T-helper 17 cell (primary cell): ENCODE data around the gene ATP11A. TPM values are rescaled to one million over a fixed set of nuclear protein-coding genes. Genes with fewer than 3 reads are reported as not detected.

ENCODE experiments used
- ATAC-seq: fragments of 150-1000 bp; cut with Tn5 transposase; 2 replicates; pipeline ENCODE4 v1.10.0; 2021; ENCODE audit warnings: mild to moderate bottlenecking, moderate library complexity
- DNase-seq, 3 donors: peaks; one replicate each; pipeline versions ENCODE4 v3.0.0 to v3.0.0-alpha.2; 2020 to 2021
- H3K9me3 ChIP-seq: one replicate; pipeline ENCODE4 v1.7.0; 2013; ENCODE audit warnings: low read length, mild to moderate bottlenecking; ENCODE audit not compliant: control insufficient read depth, poor library complexity, severe bottlenecking
- H3K27ac Mint-ChIP-seq: one replicate; pipeline ENCODE4 v1.8.0; 2022; ENCODE audit warnings: mild to moderate bottlenecking, moderate library complexity, mixed read lengths
- H3K27me3 Mint-ChIP-seq: one replicate; pipeline ENCODE4 v1.8.0; 2022; ENCODE audit warnings: mixed read lengths
- H3K36me3 Mint-ChIP-seq: one replicate; pipeline ENCODE4 v1.8.0; 2022; ENCODE audit warnings: low read depth, mixed read lengths
- H3K4me1 Mint-ChIP-seq: one replicate; pipeline ENCODE4 v1.8.0; 2022; ENCODE audit warnings: mild to moderate bottlenecking, mixed read lengths
- H3K4me3 Mint-ChIP-seq: one replicate; pipeline ENCODE4 v1.8.0; 2022; ENCODE audit warnings: mild to moderate bottlenecking, moderate library complexity, mixed read lengths
- total RNA-seq, 4 donors: library from RNA in 2 of 4; stranded (reverse) in 2 of 4; gene quantifications; one replicate each; pipeline ENCODE4 v1.2.3 and lab custom pipeline; 2022 to 2026

The ATP11A gene
- total RNA-seq, 2 donors from 2014 or later = 56.8 to 79.5 TPM

DNA sequence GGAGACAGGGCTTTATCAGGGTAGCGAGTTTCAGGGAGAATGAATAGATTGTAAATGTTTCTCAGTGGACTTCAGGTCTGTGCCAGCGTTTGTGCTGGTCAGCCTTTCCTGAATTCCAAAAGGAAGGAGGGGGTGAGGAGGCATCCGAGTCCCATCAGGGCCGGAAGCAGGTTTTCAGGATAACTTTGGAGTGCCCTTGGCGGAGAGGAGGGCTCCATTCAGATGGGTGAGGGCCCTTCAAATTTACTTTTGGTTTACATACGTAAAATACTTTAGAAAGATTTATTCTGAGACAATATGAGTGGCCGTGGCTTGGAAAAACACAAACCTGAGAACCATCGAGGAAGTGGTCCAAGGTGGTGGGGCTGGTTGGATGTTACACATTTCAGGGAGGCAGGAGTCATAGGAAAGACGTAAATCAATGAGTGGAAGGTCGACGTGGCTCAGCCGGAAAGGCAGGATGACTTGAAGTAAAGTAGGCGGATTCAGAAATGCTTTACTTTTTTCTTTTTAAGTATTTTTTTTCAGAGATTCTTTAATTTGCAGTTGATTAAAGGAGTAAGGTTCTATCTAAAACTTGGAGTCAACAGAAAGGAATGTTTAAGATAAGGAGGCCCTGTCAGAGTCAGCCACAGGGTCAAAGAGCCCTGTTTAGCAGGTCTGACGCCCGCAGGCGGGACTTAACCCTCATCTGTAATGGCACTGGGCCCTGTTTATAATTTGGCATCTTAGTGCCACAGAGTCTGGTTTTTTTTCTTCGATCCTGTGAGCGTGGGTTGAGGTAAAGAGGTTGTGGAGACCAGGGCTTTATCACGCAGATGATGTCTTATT, 32.8 kb downstream of the ATP11A start:
- no peak for ATAC-seq
- peaks cover 40% of the 10 kb centered on the region for H3K4me1 Mint-ChIP-seq
- H3K27me3 Mint-ChIP-seq = no peaks in the 10 kb centered on the region
- peak overlapping the region; percentile 75 for H3K27ac Mint-ChIP-seq
- H3K9me3 ChIP-seq = no peaks in the 10 kb centered on the region
- no peak overlapping the region for H3K4me3 Mint-ChIP-seq
- DNase-seq = no peak
- H3K36me3 Mint-ChIP-seq = no peaks in the 10 kb centered on the region

DNA sequence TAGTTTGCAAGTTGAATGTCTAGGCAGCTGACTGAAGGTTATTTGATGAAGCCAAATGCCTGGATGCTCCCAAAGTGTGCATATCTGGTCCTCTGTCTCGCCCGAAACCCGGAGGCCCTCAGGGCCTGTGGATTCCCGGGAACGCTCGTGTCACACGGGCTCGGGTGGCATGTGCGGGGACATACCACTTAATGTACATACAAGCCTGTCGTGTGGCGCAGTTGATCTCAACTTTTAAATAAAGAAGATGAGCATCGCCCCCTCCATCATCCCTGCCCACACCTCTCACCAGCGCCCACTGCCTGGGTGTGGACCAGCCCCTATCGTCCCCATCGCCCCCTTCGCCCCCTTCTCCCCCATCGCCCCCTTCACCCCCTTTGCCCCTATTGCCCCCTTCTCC, 33.9 kb downstream of the ATP11A start:
- no peak overlapping the region for H3K27ac Mint-ChIP-seq
- DNase-seq (no peak), ATAC-seq (no peak)
- H3K4me1 Mint-ChIP-seq = peaks cover 40% of the 10 kb centered on the region
- no peak overlapping the region for H3K4me3 Mint-ChIP-seq
- H3K36me3 Mint-ChIP-seq = no peaks in the 10 kb centered on the region
- H3K27me3 Mint-ChIP-seq = no peaks in the 10 kb centered on the region
- H3K9me3 ChIP-seq = no peaks in the 10 kb centered on the region

DNA sequence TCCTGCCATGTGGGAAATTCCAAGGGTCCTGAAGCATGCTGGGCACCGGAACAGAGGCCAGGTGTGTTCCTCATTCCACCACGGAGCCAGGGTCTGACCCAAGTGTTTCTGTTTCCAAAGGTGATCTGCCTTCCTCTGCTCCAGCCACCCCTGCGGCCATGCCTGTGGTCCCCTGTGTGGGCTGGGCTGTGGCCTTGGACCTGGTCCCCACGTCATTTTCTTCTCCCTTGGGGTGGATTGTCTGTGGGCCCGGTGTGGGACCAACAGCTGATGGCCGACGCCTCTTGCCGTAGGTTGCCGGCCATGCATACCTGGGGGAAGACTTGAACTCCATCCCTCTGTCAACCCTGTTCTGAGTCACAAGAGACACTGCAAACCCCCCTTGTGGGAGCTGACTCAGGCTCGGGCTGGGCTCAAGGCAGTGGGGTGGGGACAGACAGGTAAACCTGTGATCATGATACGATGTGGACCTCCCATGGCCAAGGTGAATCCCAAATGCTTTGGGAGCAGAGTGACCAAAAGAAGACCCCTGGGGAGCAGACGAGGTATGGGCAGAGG, 35.0 kb downstream of the ATP11A start:
- Mint-ChIP-seq H3K4me3 (no peak overlapping the region), H3K4me1 (peaks cover 38% of the 10 kb centered on the region), H3K27me3 (no peaks in the 10 kb centered on the region), H3K27ac (peak overlapping the region; percentile 76), H3K36me3 (no peaks in the 10 kb centered on the region)
- ATAC-seq = no peak
- no peaks in the 10 kb centered on the region for H3K9me3 ChIP-seq
- no peak for DNase-seq

DNA sequence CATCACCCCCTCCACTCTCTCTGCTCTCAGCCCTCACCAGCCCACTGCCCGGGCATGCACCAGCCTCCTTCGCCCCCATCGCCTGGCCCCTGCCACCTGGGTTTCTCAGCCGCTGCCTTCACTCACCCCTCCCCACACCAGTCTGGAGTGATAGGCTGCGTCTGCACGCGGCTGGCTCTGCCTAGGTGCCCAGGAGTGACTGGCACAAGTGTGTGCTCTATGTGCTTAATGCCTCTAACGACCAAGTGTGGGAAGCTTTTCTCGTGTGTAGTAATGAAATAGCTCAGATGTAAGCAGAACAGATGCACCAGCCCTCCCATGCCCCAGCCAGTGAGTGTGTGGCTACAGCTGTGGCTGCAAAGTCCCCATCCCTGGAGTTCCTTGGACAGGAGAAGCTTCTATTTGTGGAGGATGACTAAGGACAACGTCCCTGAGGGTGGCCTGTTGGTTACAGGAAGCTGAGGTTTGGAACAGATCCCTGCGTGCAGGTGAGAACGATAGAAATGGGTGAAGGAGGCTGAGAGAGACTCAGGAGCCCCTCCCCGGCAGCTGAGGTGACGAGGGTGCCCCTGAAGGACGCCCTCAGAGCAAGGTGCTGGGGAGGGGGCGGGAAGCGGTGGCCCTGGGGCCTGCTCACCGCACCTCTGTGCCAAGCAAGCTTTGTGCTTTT, 35.6 kb downstream of the ATP11A start:
- no peak for ATAC-seq
- Mint-ChIP-seq H3K27me3 (no peaks in the 10 kb centered on the region), H3K4me1 (peaks cover 36% of the 10 kb centered on the region), H3K27ac (peak overlapping the region; percentile 76), H3K4me3 (peak overlapping the region; percentile 68), H3K36me3 (no peaks in the 10 kb centered on the region)
- DNase-seq = no peak
- no peaks in the 10 kb centered on the region for H3K9me3 ChIP-seq

DNA sequence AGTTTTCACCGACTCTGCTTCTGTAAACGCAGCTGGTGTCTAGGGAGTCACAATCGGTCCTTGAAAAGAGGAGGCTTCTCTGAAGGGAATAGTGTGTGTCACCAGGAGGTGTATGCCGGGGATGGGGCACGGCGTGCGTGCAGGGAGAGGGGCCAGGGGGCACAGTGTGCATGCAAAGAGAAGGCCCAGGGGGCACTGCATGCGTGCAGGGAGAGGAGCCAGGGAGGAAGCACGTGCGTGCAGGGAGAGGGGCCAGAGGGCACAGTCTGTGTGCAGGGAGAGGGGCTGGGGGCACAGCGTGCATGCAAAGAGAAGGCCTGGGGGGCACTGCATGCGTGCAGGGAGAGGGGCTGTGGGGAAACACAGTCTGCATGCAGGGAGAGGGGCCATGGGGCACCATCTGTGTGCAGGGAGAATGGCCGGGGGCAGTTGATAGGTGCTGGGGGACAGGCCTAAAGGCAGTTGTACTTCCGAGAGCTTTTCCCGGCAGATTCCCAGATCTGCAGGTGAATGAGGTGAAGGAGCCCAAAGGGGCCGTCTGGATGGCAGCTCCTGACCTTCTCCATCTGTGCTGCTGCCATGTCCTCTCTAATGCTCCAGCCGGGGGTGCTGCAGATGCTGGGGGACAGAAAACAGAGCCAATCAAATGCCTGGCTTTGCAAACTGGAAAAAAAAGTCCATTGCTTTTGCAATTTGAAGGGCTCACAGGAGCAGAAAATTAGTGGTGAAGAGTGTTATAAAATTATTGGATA, 36.4 kb downstream of the ATP11A start:
- Mint-ChIP-seq H3K27ac (peak overlapping the region; percentile 76), H3K4me1 (peaks cover 35% of the 10 kb centered on the region), H3K27me3 (no peaks in the 10 kb centered on the region), H3K36me3 (no peaks in the 10 kb centered on the region), H3K4me3 (peak overlapping the region; percentile 68)
- no peak for DNase-seq
- no peak for ATAC-seq
- H3K9me3 ChIP-seq = no peaks in the 10 kb centered on the region

DNA sequence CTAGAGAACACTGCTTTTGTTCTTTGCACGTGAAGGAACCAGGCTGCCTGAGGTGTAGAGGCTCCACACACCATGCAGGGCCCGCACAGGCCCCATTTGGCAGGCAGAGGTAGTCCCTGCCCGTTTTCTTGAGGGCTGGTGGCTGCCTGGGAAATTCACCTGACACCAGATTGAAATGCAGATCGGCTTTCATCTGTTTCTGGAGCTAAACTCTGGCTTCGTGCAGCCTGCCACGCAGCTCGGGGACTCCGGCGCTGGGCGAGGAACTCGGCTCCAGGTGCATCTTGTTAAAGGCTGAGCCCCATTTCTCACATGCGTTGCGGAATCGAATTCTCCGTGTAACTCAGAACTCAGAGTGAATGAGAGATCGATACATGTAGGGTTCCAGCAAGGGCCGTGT, 37.7 kb downstream of the ATP11A start:
- DNase-seq = no peak
- Mint-ChIP-seq H3K4me3 (no peak overlapping the region), H3K27ac (no peak overlapping the region), H3K4me1 (peaks cover 32% of the 10 kb centered on the region), H3K36me3 (no peaks in the 10 kb centered on the region), H3K27me3 (no peaks in the 10 kb centered on the region)
- no peaks in the 10 kb centered on the region for H3K9me3 ChIP-seq
- ATAC-seq = no peak

DNA sequence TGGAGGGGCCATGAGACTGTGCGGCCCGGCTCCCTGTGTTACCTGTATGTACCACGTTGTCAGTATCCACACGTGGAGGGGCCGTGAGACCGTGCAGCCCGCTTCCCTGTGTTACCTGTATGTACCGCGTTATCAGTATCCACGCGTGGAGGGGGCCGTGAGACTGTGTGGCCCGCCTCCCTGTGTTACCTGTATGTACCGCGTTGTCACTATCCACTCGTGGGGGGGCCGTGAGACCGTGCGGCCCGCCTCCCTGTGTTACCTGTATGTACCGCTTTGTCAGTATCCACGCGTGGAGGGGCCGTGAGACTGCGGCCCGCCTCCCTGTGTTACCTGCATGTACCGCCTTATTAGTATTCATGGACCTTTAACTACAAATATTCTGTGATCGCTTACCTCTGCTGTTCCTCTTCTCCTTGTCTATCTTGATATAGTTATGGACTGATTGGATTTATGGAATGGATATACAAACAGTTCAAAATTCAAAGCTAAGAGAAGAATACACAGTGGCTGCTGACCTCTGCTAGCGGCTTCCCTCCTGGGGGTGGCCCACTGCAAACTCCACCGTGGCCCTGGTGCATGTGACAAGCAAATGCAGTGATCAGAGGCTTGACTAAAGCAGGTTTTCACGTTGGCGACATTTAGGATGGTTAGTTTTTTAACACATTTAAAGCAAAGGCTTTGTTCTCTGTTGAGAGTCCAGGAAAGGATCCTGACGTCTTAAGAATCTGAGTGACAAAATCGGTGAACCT, 38.7 kb downstream of the ATP11A start:
- ATAC-seq = no peak
- no peaks in the 10 kb centered on the region for H3K9me3 ChIP-seq
- DNase-seq = no peak
- Mint-ChIP-seq H3K27ac (no peak overlapping the region), H3K4me3 (no peak overlapping the region), H3K36me3 (no peaks in the 10 kb centered on the region), H3K4me1 (peaks cover 27% of the 10 kb centered on the region), H3K27me3 (no peaks in the 10 kb centered on the region)

DNA sequence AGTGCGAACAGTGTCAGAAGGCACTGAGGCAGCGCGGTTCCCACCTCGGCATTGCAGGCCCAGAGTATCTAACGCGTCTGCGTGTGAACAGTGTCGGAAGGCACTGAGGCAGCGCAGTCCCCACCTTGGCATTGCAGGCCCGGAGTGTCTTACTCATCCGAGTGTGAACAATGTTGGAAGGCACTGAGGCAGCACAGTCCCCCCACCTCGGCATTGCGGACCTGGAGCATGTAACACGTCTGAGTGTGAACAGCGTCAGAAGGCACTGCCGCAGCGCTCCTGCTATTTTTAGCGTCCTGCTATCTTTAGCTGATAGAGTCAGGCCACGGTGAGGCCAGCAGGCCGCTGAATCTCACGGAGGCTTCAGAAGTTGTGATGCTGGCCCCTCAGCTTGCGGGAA, 39.6 kb downstream of the ATP11A start:
- Mint-ChIP-seq H3K27ac (no peak overlapping the region), H3K4me1 (peaks cover 29% of the 10 kb centered on the region), H3K27me3 (no peaks in the 10 kb centered on the region), H3K4me3 (no peak overlapping the region), H3K36me3 (no peaks in the 10 kb centered on the region)
- DNase-seq (no peak), ATAC-seq (no peak)
- no peaks in the 10 kb centered on the region for H3K9me3 ChIP-seq

DNA sequence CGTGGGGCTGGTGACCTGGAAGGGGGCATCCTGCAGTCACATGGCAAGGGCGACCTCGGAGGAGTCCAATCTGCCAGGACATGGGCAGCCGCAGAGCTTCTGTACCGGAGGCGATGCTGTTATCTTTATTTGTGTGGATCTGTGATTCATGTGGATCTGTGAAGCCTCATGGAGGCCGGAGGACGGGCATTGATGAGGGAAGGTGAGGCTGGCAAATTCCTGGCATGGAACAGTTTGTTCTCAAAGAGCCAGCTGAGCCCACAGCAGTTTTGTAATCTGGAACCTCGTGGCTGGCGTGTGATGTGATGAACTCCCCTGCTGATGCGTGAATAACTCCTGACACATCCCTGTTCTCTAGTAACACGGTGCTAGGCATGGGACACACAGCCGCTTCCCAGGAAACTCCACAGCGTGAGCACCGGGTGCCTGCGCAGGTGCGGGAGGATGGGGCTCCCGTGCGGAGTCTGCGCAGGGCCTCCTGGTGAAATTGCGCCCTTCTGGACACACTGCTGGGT, 40.4 kb downstream of the ATP11A start:
- H3K27me3 Mint-ChIP-seq = no peaks in the 10 kb centered on the region
- DNase-seq = no peak
- no peak for ATAC-seq
- H3K4me3 Mint-ChIP-seq = no peak overlapping the region
- H3K4me1 Mint-ChIP-seq = peaks cover 26% of the 10 kb centered on the region
- H3K27ac Mint-ChIP-seq = no peak overlapping the region
- H3K9me3 ChIP-seq = no peaks in the 10 kb centered on the region
- H3K36me3 Mint-ChIP-seq = no peaks in the 10 kb centered on the region

DNA sequence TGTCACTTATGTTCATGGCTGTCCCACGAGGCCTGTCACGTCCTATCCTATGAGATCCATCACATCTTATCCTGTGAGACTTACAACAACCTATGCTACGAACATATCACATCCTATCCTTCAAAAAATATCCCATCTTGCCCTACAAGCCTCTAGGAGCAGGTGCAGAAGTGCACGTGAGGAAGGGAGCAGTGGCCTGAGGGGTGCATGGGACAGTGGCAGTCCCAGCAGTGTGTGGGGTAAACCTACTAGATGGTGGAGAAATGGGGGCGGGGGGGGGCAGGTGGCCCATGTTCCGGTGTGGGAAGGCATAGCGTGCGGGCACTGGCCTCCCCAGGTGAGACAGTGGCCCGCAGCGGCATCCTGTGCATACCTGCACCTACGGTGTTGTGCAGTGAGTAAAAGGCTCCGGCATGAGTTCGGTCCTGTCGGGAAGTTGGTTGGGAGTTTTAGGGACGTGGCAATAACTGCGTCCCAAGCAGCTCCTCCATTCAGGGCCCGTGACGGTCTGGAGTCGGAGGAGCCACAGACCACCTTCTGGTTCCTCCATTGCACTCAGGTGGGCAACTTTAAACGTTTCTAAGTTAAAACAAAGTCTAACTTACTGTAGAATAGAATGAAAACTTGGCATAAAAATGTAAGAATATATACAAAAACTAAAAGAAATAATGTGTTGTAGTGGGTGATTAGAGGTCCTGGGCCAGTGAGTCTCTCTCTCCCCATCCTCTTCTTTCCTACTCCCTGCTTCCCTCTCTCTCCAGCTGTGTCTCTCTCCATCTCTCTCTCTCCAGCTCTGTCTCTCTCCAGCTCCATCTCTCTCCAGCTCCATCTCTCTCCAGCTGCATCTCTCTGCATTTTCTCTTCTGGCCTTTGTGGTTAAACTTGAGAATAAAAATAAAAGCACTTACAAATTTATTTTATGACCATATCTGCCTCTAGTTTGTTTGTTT, 42.1 kb downstream of the ATP11A start:
- DNase-seq (no peak), ATAC-seq (no peak)
- no peaks in the 10 kb centered on the region for H3K9me3 ChIP-seq
- Mint-ChIP-seq H3K4me1 (peaks cover 15% of the 10 kb centered on the region), H3K27ac (no peak overlapping the region), H3K36me3 (no peaks in the 10 kb centered on the region), H3K4me3 (no peak overlapping the region), H3K27me3 (no peaks in the 10 kb centered on the region)

DNA sequence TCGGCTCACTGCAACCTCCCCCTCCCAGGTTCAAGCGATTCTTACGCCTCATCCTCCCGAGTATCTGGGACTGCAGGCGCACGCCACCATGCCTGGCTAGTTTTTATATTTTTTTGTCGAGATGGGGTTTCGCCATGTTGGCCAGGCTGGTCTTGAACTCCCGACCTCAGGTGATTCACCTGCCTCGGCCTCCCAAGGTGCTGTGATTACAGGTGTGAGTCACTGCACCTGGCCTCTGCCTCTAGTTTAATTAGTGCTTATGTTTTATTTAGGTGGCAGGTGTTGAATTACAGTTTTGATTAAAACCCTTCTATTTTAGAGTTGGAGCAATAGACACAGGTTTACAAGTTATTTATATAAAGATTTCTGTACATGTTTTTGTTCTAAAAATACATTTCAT, 42.8 kb downstream of the ATP11A start:
- ATAC-seq = no peak
- no peak overlapping the region for H3K27ac Mint-ChIP-seq
- no peaks in the 10 kb centered on the region for H3K36me3 Mint-ChIP-seq
- DNase-seq = no peak
- no peaks in the 10 kb centered on the region for H3K27me3 Mint-ChIP-seq
- no peak overlapping the region for H3K4me3 Mint-ChIP-seq
- H3K4me1 Mint-ChIP-seq = peaks cover 17% of the 10 kb centered on the region
- no peaks in the 10 kb centered on the region for H3K9me3 ChIP-seq

DNA sequence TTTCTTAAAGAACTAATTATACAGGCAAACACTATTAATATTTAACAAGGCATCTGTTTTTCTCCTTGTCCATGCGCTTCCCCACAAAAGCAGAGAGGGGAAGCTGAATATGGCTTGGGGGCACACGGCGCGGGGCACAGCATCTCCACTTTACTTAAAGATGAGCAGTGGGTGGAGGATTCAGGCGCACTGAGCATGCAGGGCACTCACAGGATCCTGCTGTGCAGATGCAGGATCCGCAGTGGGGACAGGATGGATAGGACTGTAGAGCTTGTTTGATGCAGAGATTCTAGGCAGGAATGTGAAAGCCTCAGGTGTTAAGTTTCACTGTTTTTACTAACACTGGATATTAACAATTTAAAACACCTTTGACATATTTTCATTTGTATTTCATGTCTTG, 43.3 kb downstream of the ATP11A start:
- no peak overlapping the region for H3K27ac Mint-ChIP-seq
- peaks cover 17% of the 10 kb centered on the region for H3K4me1 Mint-ChIP-seq
- no peak overlapping the region for H3K4me3 Mint-ChIP-seq
- H3K27me3 Mint-ChIP-seq = no peaks in the 10 kb centered on the region
- no peak for ATAC-seq
- no peaks in the 10 kb centered on the region for H3K36me3 Mint-ChIP-seq
- H3K9me3 ChIP-seq = no peaks in the 10 kb centered on the region
- DNase-seq = no peak
